Measurements from ENCODE around the gene CCDC187. TPM values are rescaled to one million over a fixed set of nuclear protein-coding genes. Genes with fewer than 3 reads are reported as not detected.

Gene CCDC187
- total and polyA plus RNA-seq, 2 of the 8 experiments (the other 6 are each of a cell fraction or from before 2014, with no cell fraction given) = 0.02 TPM; not detected in 1

- TF ChIP-seq CHD7 (IDR thresholded peaks at IDR 0.05; ENCODE audit: insufficient replicate concordance, low read length) (no peak), RFX5 (IDR thresholded peaks at IDR 0.05; ENCODE audit: borderline replicate concordance, low read depth, low read length) (no peak), CTBP2 (IDR thresholded peaks at IDR 0.05; ENCODE audit: borderline replicate concordance, insufficient read depth, insufficient read length, low read length) (no peak), CBX5 (IDR thresholded peaks at IDR 0.05; ENCODE audit: low read depth, low read length) (no peak), RAD21 (IDR thresholded peaks at IDR 0.05 in 1 of 2, conservative IDR thresholded peaks at IDR 0.05 in 1 of 2; ENCODE audit: low read depth in 2 of 2, low read length in 2 of 2) (no peak), BCL11A (IDR thresholded peaks at IDR 0.05; ENCODE audit: low read depth in 2 of 2, low read length in 2 of 2) (no peak), SP4 (IDR thresholded peaks at IDR 0.05; ENCODE audit: low read length) (no peak), SIN3A (conservative IDR thresholded peaks at IDR 0.05 in 1 of 2, IDR thresholded peaks at IDR 0.05 in 1 of 2; ENCODE audit: low read depth in 1 of 2, low read length in 2 of 2) (no peak), TAF1 (IDR thresholded peaks at IDR 0.05; ENCODE audit: low read depth, low read length) (no peak), ZNF274 (IDR thresholded peaks at IDR 0.05; ENCODE audit: borderline replicate concordance, extremely low read depth, low read length) (no peak)
Measured at GRCh38 chr9:136338511-136338910, 34.6 kb upstream of the CCDC187 start (continued).
